Measurements from ENCODE around the gene HIPK3.

DNA sequence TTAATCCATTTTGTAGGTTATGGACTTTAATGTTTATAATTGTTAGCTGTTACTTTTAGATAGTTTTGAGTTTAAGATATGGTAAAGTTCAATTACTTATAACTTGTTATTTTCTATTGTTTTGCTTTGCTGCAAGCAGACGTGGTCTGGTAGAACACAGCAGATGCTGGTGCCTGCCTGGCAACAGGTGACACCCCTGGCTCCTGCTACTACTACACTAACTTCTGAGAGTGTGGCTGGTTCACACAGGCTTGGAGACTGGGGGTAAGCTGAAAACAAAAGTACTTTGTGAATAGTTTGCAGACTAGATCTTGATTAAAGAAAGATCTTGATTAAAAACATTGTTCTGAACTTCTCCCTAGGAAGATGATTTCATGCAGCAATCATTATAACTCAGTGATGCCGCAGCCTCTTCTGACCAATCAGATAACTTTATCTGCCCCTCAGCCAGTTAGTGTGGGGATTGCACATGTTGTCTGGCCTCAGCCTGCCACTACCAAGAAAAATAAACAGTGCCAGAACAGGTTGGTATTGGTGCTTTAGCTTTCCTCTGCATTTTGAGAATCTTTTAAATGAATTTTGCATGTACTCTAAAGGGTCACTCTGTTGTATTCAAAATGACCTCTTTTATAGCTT lies 90.4 kb downstream of the HIPK3 start:
- TF ChIP-seq CTCF (IDR thresholded peaks at IDR 0.05; ENCODE audit: borderline replicate concordance, extremely low read depth, low read length, poor library complexity, severe bottlenecking) (no peak), EZH2 (IDR thresholded peaks at IDR 0.05; ENCODE audit: borderline replicate concordance, low read depth, low read length, severe bottlenecking) (no peak)
